ENCODE measurements around the gene PIGN.

Gene PIGN

DNA sequence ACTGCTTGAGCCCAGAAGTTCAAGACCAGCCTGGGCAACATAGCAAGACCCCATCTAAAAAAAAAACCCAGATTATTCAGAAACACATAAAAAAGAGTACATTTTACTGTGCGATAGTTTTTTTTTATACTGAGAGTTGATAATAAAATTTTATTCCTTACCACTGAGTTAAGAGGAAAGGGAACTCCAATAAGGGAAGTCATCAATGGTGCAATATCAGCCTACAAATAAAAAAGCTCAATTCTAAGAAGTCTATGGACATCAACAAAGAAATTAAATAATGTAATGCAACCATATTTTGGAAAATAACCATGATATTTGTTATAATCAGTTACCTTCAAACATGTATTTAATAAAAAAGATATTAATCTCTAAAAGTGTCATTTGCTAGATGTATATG is 46.6 kb downstream of the PIGN start:
- Histone ChIP-seq H3K27me3 (ENCODE audit: low read depth, low read length) (no peaks in the 10 kb centered on the region), H3K36me3 (ENCODE audit: control insufficient read depth in 1 of 2, insufficient read depth in 2 of 2, low read length in 2 of 2) (peaks cover 4 to 31% of the 10 kb centered on the region in 2 donors), H3K9me3 (ENCODE audit: control insufficient read depth in 1 of 2, low read length in 2 of 2) (no peaks in the 10 kb centered on the region), H3K27ac (ENCODE audit: low read length) (no peak overlapping the region), H3K4me3 (ENCODE audit: low read depth in 1 of 2, low read length in 2 of 2) (no peak overlapping the region), H3K4me1 (ENCODE audit: control insufficient read depth in 1 of 2, insufficient read depth in 2 of 2, low read length in 2 of 2) (no peaks in the 10 kb centered on the region)

DNA sequence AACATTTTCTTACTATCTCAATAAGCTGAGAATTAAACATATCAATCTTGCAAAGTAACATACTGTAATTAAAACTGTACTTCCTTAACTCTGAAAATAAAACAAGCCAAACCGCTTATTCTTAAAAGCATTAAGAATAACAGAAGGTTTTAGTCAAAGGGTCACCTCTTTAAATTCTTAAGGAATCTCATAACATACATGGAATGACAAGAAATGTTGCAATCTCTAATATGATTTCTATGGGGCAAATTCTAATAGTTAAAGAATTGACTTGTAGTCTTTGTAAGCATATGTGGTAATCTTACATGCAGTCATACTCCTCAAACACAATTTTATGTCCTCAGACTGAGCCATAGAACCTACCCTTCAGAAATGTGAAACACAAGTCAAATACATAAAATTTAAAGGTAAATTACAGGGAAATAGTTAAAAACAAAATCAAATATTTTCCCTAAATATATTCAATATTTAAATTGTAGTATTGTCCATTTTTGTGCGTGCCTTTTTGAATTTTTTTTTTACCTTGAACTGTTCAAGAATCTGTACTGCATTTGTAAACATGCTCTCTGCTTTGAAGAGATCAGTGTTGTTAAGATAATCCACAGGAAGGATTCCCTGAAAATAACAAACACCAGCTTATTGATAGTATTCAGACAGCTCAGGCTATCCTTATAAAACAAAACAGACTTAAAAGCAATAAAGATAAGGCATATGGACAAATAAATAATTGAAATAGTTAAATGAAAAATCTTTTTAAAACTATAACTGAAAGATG is 48.2 kb downstream of the PIGN start:
- Histone ChIP-seq H3K27me3 (ENCODE audit: low read depth, low read length) (no peaks in the 10 kb centered on the region), H3K27ac (ENCODE audit: low read length) (no peak overlapping the region), H3K4me1 (ENCODE audit: control insufficient read depth in 1 of 2, insufficient read depth in 2 of 2, low read length in 2 of 2) (no peaks in the 10 kb centered on the region), H3K4me3 (ENCODE audit: low read depth in 1 of 2, low read length in 2 of 2) (no peak overlapping the region), H3K36me3 (ENCODE audit: control insufficient read depth in 1 of 2, insufficient read depth in 2 of 2, low read length in 2 of 2) (peaks cover 0 to 24% of the 10 kb centered on the region in 2 donors), H3K9me3 (ENCODE audit: control insufficient read depth in 1 of 2, low read length in 2 of 2) (no peaks in the 10 kb centered on the region)

DNA sequence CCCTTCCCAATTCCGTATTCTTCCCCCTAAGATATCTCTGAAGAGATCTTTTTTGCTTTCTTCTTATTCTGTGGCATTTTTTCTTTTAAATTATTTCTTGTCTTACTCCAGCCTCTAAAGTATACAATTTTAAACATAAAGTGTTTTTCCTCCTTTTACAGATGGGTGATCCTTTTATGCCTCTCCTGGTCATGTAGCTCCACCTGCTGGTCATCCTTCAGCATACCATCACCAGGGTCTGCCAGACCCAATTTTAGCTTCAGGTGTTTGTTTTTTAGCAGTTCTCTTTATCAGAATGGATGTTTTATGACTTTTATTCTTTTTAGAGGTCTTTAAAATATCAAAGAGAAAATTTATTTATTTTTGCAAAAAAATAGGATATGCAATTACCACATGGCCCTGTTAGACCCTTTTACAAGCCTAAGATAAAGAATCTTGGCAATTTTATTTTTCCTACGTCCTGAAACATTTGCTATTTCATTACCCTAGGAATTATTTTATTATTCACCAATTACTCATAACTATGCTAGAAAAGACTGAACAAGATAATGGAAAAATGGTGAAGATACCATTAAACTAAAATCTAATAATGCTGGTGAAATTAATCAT is 55.5 kb downstream of the PIGN start:
- Histone ChIP-seq H3K4me1 (ENCODE audit: control insufficient read depth in 1 of 2, insufficient read depth in 2 of 2, low read length in 2 of 2) (no peaks in the 10 kb centered on the region), H3K27me3 (ENCODE audit: low read depth, low read length) (no peaks in the 10 kb centered on the region), H3K9me3 (ENCODE audit: control insufficient read depth in 1 of 2, low read length in 2 of 2) (no peaks in the 10 kb centered on the region), H3K36me3 (ENCODE audit: control insufficient read depth in 1 of 2, insufficient read depth in 2 of 2, low read length in 2 of 2) (no peaks in the 10 kb centered on the region), H3K4me3 (ENCODE audit: low read depth in 1 of 2, low read length in 2 of 2) (no peak overlapping the region), H3K27ac (ENCODE audit: low read length) (no peak overlapping the region)

DNA sequence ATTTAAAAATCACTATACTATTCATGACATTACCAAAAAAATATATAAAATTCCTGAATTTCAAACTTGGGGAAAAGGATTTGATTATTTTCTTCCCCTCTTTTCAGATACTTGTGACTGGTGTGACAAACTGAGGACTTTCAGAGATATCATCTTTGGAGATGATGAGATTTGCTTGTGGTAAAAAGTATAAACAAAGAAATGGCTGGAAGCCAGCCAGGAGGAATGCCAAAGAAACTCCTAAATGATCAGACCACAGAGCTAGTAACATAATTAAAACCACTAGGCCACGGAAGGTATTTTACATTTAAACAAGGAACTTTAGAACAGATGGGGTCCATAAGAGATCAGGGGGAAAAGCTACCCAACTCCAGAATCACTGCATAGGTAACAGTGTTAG is 58.7 kb downstream of the PIGN start:
- H3K36me3 ChIP-seq (ENCODE audit: control insufficient read depth in 1 of 2, insufficient read depth in 2 of 2, low read length in 2 of 2) = no peaks in the 10 kb centered on the region
- H3K27me3 ChIP-seq (ENCODE audit: low read depth, low read length) = no peaks in the 10 kb centered on the region
- no peak overlapping the region for H3K27ac ChIP-seq (ENCODE audit: low read length)
- H3K9me3 ChIP-seq (ENCODE audit: control insufficient read depth in 1 of 2, low read length in 2 of 2) = no peaks in the 10 kb centered on the region
- no peaks in the 10 kb centered on the region for H3K4me1 ChIP-seq (ENCODE audit: control insufficient read depth in 1 of 2, insufficient read depth in 2 of 2, low read length in 2 of 2)
- H3K4me3 ChIP-seq (ENCODE audit: low read depth in 1 of 2, low read length in 2 of 2) = no peak overlapping the region

DNA sequence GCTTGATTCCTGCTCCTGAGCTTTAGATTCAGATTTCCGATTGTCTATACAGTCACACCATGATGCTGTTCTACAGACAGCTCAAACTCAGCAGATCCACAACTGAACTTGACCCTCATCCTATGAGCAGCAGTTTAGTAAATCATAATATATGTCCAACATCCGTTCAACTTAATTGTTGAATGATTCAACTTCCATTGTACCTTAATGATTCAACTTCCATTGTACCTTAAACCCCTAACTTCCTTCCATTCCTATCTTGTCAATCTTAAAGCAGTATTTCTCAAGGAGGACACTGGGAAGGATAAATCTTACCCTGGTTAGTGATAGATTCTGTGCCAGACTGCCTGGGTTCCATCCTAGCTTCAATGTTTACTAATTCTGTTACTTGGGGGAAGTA is 60.1 kb downstream of the PIGN start:
- no peak overlapping the region for H3K27ac ChIP-seq (ENCODE audit: low read length)
- no peaks in the 10 kb centered on the region for H3K4me1 ChIP-seq (ENCODE audit: control insufficient read depth in 1 of 2, insufficient read depth in 2 of 2, low read length in 2 of 2)
- no peaks in the 10 kb centered on the region for H3K27me3 ChIP-seq (ENCODE audit: low read depth, low read length)
- no peak overlapping the region for H3K4me3 ChIP-seq (ENCODE audit: low read depth in 1 of 2, low read length in 2 of 2)
- H3K36me3 ChIP-seq (ENCODE audit: control insufficient read depth in 1 of 2, insufficient read depth in 2 of 2, low read length in 2 of 2) = no peaks in the 10 kb centered on the region
- no peaks in the 10 kb centered on the region for H3K9me3 ChIP-seq (ENCODE audit: control insufficient read depth in 1 of 2, low read length in 2 of 2)

DNA sequence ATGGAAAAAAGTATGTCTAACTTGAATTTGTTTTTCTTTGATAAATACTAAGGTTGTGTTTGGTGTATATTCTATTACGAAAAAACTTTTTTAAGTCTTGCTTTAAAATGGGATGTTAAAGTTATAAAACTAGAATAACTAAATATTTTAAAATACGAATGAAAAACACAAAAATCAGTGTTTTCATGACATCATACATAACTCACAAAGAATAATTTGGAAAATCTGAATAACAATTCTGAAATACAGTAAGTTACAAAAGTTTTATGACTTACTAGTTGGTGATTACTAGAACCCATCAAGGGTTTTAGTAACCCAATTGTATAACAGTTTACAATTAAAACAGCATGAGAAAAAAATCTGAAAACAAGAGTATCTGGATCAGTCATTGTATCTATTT is 61.2 kb downstream of the PIGN start:
- Histone ChIP-seq H3K4me3 (ENCODE audit: low read depth in 1 of 2, low read length in 2 of 2) (no peak overlapping the region), H3K27ac (ENCODE audit: low read length) (no peak overlapping the region), H3K36me3 (ENCODE audit: control insufficient read depth in 1 of 2, insufficient read depth in 2 of 2, low read length in 2 of 2) (no peaks in the 10 kb centered on the region), H3K4me1 (ENCODE audit: control insufficient read depth in 1 of 2, insufficient read depth in 2 of 2, low read length in 2 of 2) (no peaks in the 10 kb centered on the region), H3K27me3 (ENCODE audit: low read depth, low read length) (no peaks in the 10 kb centered on the region), H3K9me3 (ENCODE audit: control insufficient read depth in 1 of 2, low read length in 2 of 2) (no peaks in the 10 kb centered on the region)

DNA sequence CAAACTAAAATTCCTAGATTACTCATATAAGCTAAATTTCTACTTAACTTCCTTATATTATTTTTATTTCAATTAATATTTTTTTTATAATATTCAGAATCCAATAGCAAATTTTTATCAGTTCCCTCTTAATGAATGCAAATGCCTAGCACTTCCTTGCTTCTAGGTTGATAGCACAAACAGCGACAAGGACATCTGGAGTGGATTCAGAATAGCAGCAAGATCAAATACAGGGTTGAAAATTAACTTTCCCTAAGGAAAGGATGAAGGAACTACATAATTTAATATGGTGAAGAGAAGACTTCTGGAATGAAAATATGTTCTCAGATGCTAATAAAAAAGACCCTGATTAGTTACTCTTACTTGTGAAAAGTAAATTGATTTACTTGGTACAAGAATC is 64.5 kb downstream of the PIGN start:
- no peak overlapping the region for H3K4me3 ChIP-seq (ENCODE audit: low read depth in 1 of 2, low read length in 2 of 2)
- no peaks in the 10 kb centered on the region for H3K4me1 ChIP-seq (ENCODE audit: control insufficient read depth in 1 of 2, insufficient read depth in 2 of 2, low read length in 2 of 2)
- no peak overlapping the region for H3K27ac ChIP-seq (ENCODE audit: low read length)
- peaks cover 0 to 4% of the 10 kb centered on the region in 2 donors for H3K36me3 ChIP-seq (ENCODE audit: control insufficient read depth in 1 of 2, insufficient read depth in 2 of 2, low read length in 2 of 2)
- no peaks in the 10 kb centered on the region for H3K9me3 ChIP-seq (ENCODE audit: control insufficient read depth in 1 of 2, low read length in 2 of 2)
- H3K27me3 ChIP-seq (ENCODE audit: low read depth, low read length) = no peaks in the 10 kb centered on the region

DNA sequence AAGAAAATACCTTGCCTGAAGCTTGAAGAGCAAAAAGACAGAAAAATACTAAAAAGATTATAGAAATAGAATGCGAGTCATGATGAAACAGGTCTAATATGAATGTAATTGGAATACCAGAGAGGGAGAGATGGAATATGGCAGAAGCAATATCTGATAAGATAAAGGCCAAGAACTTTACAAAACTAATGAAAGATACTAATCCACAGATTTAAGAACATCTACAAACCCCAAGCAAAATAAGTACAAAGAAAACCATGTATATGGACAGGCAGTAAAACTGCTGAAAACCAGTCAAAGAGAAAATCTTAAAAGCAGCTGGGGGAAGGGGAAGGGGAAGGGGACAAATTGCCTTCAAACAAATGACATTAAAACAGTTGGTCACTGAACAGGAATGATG is 67.0 kb downstream of the PIGN start:
- H3K9me3 ChIP-seq (ENCODE audit: control insufficient read depth in 1 of 2, low read length in 2 of 2) = no peaks in the 10 kb centered on the region
- H3K4me1 ChIP-seq (ENCODE audit: control insufficient read depth in 1 of 2, insufficient read depth in 2 of 2, low read length in 2 of 2) = no peaks in the 10 kb centered on the region
- no peaks in the 10 kb centered on the region for H3K27me3 ChIP-seq (ENCODE audit: low read depth, low read length)
- H3K36me3 ChIP-seq (ENCODE audit: control insufficient read depth in 1 of 2, insufficient read depth in 2 of 2, low read length in 2 of 2) = peaks cover 0 to 4% of the 10 kb centered on the region in 2 donors
- H3K4me3 ChIP-seq (ENCODE audit: low read depth in 1 of 2, low read length in 2 of 2) = no peak overlapping the region
- no peak overlapping the region for H3K27ac ChIP-seq (ENCODE audit: low read length)

DNA sequence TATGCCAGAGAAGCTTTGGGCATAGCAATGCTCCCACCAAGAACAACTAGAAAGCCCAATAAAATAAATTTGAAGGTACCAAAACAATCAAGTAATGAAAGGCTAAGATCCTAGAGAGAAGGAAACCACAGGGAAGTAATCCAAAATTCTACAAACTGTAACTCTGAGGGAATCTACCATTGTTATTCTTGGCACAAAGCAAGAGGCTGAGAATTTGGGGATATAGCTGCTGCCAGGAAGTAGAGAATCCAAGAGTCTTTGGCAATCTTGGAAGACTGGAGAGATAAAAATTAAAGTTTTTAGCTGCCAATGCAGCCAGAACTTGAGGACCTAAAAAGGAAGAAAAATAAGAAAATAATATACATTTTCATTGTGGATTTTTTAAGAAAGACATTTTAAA is 68.5 kb downstream of the PIGN start:
- H3K4me1 ChIP-seq (ENCODE audit: control insufficient read depth in 1 of 2, insufficient read depth in 2 of 2, low read length in 2 of 2) = no peaks in the 10 kb centered on the region
- peaks cover 0 to 4% of the 10 kb centered on the region in 2 donors for H3K36me3 ChIP-seq (ENCODE audit: control insufficient read depth in 1 of 2, insufficient read depth in 2 of 2, low read length in 2 of 2)
- H3K4me3 ChIP-seq (ENCODE audit: low read depth in 1 of 2, low read length in 2 of 2) = no peak overlapping the region
- H3K9me3 ChIP-seq (ENCODE audit: control insufficient read depth in 1 of 2, low read length in 2 of 2) = no peaks in the 10 kb centered on the region
- H3K27me3 ChIP-seq (ENCODE audit: low read depth, low read length) = no peaks in the 10 kb centered on the region
- no peak overlapping the region for H3K27ac ChIP-seq (ENCODE audit: low read length)

DNA sequence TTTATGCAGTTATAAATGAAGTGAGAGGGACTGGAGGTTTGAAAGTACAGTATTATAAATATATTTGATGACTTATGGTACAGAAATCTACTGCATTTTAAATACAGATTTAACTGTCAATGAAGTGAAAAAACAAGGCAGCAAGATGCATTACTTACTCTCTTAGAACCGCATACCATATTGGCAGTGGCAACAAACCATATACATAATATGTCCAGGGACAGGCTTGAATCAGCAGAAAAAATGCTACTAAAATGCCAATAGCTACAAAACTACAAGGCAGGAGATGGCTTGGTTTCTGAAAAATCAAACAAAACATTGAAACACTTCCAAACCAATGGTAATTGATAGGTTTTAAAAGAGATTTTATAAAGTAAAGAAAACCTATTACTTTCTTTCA is 77.2 kb downstream of the PIGN start:
- Histone ChIP-seq H3K4me3 (ENCODE audit: low read depth in 1 of 2, low read length in 2 of 2) (no peak overlapping the region), H3K36me3 (ENCODE audit: control insufficient read depth in 1 of 2, insufficient read depth in 2 of 2, low read length in 2 of 2) (peaks cover 0 to 7% of the 10 kb centered on the region in 2 donors), H3K27ac (ENCODE audit: low read length) (no peak overlapping the region), H3K9me3 (ENCODE audit: control insufficient read depth in 1 of 2, low read length in 2 of 2) (no peaks in the 10 kb centered on the region), H3K4me1 (ENCODE audit: control insufficient read depth in 1 of 2, insufficient read depth in 2 of 2, low read length in 2 of 2) (no peaks in the 10 kb centered on the region), H3K27me3 (ENCODE audit: low read depth, low read length) (no peaks in the 10 kb centered on the region)

DNA sequence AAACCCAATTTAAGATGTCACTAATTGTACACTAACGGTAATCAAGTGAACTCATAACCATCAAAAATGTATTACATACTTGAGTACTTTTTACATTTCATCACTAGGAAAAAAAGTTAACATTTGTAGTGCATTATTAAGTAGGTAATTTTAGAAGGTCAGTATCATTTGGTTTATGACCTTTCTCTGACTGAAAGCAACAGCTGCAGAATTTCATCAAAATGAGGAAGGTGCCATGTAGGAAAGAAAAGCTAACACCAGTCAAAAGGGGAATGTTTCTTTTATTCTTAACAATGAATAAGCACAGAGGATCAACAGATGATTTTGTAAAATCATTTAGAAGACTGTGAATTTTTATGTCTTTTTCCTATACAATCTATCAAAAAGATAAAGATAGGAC is 79.0 kb downstream of the PIGN start:
- Histone ChIP-seq H3K27ac (ENCODE audit: low read length) (no peak overlapping the region), H3K36me3 (ENCODE audit: control insufficient read depth in 1 of 2, insufficient read depth in 2 of 2, low read length in 2 of 2) (peaks cover 6 to 7% of the 10 kb centered on the region in 2 donors), H3K27me3 (ENCODE audit: low read depth, low read length) (no peaks in the 10 kb centered on the region), H3K4me3 (ENCODE audit: low read depth in 1 of 2, low read length in 2 of 2) (no peak overlapping the region), H3K9me3 (ENCODE audit: control insufficient read depth in 1 of 2, low read length in 2 of 2) (no peaks in the 10 kb centered on the region), H3K4me1 (ENCODE audit: control insufficient read depth in 1 of 2, insufficient read depth in 2 of 2, low read length in 2 of 2) (no peaks in the 10 kb centered on the region)

DNA sequence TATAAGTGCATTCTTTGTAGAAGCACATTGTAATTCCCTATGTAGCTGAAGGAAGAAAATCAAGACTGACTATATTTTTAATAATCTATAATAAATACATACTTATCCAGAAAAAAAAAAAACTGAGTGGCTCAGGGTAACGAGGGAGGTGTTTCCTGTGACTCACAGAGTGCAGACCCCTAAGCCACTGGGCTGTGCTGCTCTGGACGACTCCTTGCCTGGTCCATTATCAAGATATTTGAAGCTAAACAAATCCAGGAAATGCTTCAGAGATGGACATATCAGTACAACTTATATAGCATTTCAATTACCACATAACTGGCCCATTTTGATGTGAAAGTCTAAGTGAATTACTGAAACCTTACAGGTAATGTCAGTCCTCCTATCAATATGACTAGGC is 80.6 kb downstream of the PIGN start:
- H3K9me3 ChIP-seq (ENCODE audit: control insufficient read depth in 1 of 2, low read length in 2 of 2) = no peaks in the 10 kb centered on the region
- no peak overlapping the region for H3K4me3 ChIP-seq (ENCODE audit: low read depth in 1 of 2, low read length in 2 of 2)
- H3K4me1 ChIP-seq (ENCODE audit: control insufficient read depth in 1 of 2, insufficient read depth in 2 of 2, low read length in 2 of 2) = no peaks in the 10 kb centered on the region
- H3K27me3 ChIP-seq (ENCODE audit: low read depth, low read length) = no peaks in the 10 kb centered on the region
- H3K27ac ChIP-seq (ENCODE audit: low read length) = no peak overlapping the region
- peaks cover 9 to 10% of the 10 kb centered on the region in 2 donors for H3K36me3 ChIP-seq (ENCODE audit: control insufficient read depth in 1 of 2, insufficient read depth in 2 of 2, low read length in 2 of 2)
